K562 (cell line): ENCODE results near the gene MEX3C. TPM values are rescaled to one million over a fixed set of nuclear protein-coding genes. Genes with fewer than 3 reads are reported as not detected.

Source experiments
- ATAC-seq: fragments of 200-7000 bp; cut with Tn5 transposase; 3 replicates; pipeline ENCODE4 v1.9.1; 2020; ENCODE audit warnings: moderate library complexity
- BruUV-seq: library from RNA; stranded (reverse); fragments of 400-500 nt; replicated peaks from 2 replicates; lab custom pipeline; 2021; lab: Mats Ljungman, UMichigan
- CTCF ChIA-PET: fragments of 300-600 bp; formaldehyde crosslinking; extraction: SDS; loops from one replicate; lab custom pipeline; 2021; ENCODE audit warnings: low intra/inter-chr PET ratio; lab: Yijun Ruan, JAX
- POLR2A ChIA-PET: fragments of 300-600, 350-650 bp; sonication (Branson Sonifier 250); formaldehyde crosslinking; extraction: SDS; loops from one replicate; lab custom pipeline; 2021; ENCODE audit warnings: antibody characterized with exemption, inconsistent platforms; lab: Yijun Ruan, JAX
- DNase-seq, 4 experiments: peaks; one replicate each; pipeline versions ENCODE4 v3.0.0 to v3.0.0-alpha.2; 2011 to 2018; ENCODE audit warnings: low spot score in 3 of 4, mixed read lengths in 3 of 4; ENCODE audit errors: extremely low read depth in 1 of 4
- FAIRE-seq: peaks from 2 replicates; lab custom pipeline; 2011; peaks lifted over from hg19 to GRCh38; lab: Jason Lieb, UNC
- H2AFZ ChIP-seq: 2 replicates; pipeline ENCODE4 v1.6.0; 2011; ENCODE audit warnings: low read depth, low read length, control low read depth, inconsistent platforms
- H3K27ac ChIP-seq: fragments of 200-600 bp; 3 replicates; pipeline ENCODE4 v1.8.0; 2011; ENCODE audit warnings: low read depth, mild to moderate bottlenecking, control low read depth, inconsistent platforms, low read length, moderate library complexity, mixed read lengths; ENCODE audit errors: extremely low read depth
- H3K27me3 ChIP-seq, 2 experiments: fragments of 300-600 bp in 1 of 2; 2 replicates in 1 of 2; 3 replicates in 1 of 2; pipeline versions ENCODE4 v1.6.0 to v1.8.0; 2011; ENCODE audit warnings: inconsistent platforms in 2 of 2, low read length in 2 of 2, mild to moderate bottlenecking in 1 of 2, mixed read lengths in 1 of 2, moderate library complexity in 1 of 2; ENCODE audit not compliant: control insufficient read depth in 2 of 2, insufficient read depth in 2 of 2
- H3K36me3 ChIP-seq: fragments of 300-600 bp; 3 replicates; pipeline ENCODE4 v1.8.0; 2011; ENCODE audit warnings: mild to moderate bottlenecking, low read length, inconsistent platforms; ENCODE audit not compliant: control insufficient read depth, insufficient read depth
- H3K4me1 ChIP-seq, 2 experiments: fragments of 200-600 bp in 1 of 2; replicated peaks in 1 of 2; 2 replicates in 1 of 2; 3 replicates in 1 of 2; pipeline versions ENCODE4 v1.5.1 to v1.8.0; 2011; ENCODE audit warnings: inconsistent platforms in 2 of 2, low read length in 2 of 2, mild to moderate bottlenecking in 1 of 2, mixed read lengths in 1 of 2, moderate library complexity in 1 of 2; ENCODE audit not compliant: control insufficient read depth in 2 of 2, insufficient read depth in 2 of 2
- H3K4me2 ChIP-seq: 2 replicates; pipeline ENCODE4 v1.6.1; 2011; ENCODE audit warnings: low read length, control low read depth, inconsistent platforms, mixed read lengths; ENCODE audit not compliant: insufficient read depth
- H3K4me3 ChIP-seq: fragments of 200-600 bp; sonication (generic), shearing (Covaris generic); 2 replicates; pipeline ENCODE4 v1.5.1; 2016; ENCODE audit warnings: control low read depth, inconsistent platforms
- H3K79me2 ChIP-seq: fragments of 200-600 bp; 3 replicates; pipeline ENCODE4 v1.8.0; 2011; ENCODE audit warnings: low read length, inconsistent platforms; ENCODE audit not compliant: control insufficient read depth, insufficient read depth
- H3K9ac ChIP-seq, 2 experiments: 2 replicates each; pipeline versions ENCODE4 v1.6.0 to v1.6.1; 2011; ENCODE audit warnings: low read depth in 2 of 2, low read length in 2 of 2, control low read depth in 1 of 2, inconsistent platforms in 1 of 2, mild to moderate bottlenecking in 1 of 2, mixed read lengths in 1 of 2; ENCODE audit not compliant: insufficient read depth in 1 of 2
- H3K9me1 ChIP-seq: one replicate; pipeline ENCODE4 v1.6.0; 2011; ENCODE audit warnings: inconsistent platforms, mild to moderate bottlenecking, low read length, moderate library complexity; ENCODE audit not compliant: control insufficient read depth, insufficient read depth
- H3K9me3 ChIP-seq: replicated peaks from 2 replicates; pipeline ENCODE4 v1.5.1; 2011; ENCODE audit warnings: low read depth, low read length, inconsistent platforms; ENCODE audit not compliant: control insufficient read depth, insufficient read depth
- H4K20me1 ChIP-seq: replicated peaks from 2 replicates; pipeline ENCODE4 v1.6.1; 2011; ENCODE audit warnings: low read length, inconsistent platforms, mixed read lengths; ENCODE audit not compliant: control insufficient read depth, insufficient read depth
- GTF2A2 ChIP-seq: IDR thresholded peaks from 2 replicates; pipeline ENCODE4 v1.6.1; 2016; ENCODE audit warnings: mild to moderate bottlenecking, missing genetic modification characterization, missing compliant biosample characterization
- HCFC1 ChIP-seq: IDR thresholded peaks from 2 replicates; pipeline ENCODE4 v1.6.1; 2012; ENCODE audit warnings: low read depth, low read length, improper control_type of control experiment
- HINFP ChIP-seq: fragments of 450-650 bp; conservative IDR thresholded peaks from 2 replicates; pipeline ENCODE4 v1.6.1; 2016; ENCODE audit warnings: missing genetic modification characterization, low read depth, mild to moderate bottlenecking, control low read depth, missing compliant biosample characterization
- ILF3 ChIP-seq: fragments of 450-650 bp; IDR thresholded peaks from 2 replicates; pipeline ENCODE4 v1.6.1; 2018; ENCODE audit warnings: antibody characterized with exemption, mild to moderate bottlenecking, moderate library complexity, borderline replicate concordance
- MAFF ChIP-seq: IDR thresholded peaks from 2 replicates; pipeline ENCODE4 v1.6.1; 2012; ENCODE audit warnings: low read length, improper control_type of control experiment
- RAD51 ChIP-seq: fragments of 450-650 bp; IDR thresholded peaks from 2 replicates; pipeline ENCODE4 v1.7.1; 2016; ENCODE audit warnings: low read depth, mild to moderate bottlenecking, borderline replicate concordance
- ZBTB2 ChIP-seq: fragments of 450-650 bp; IDR thresholded peaks from 2 replicates; pipeline ENCODE4 v1.6.1; 2016; ENCODE audit warnings: antibody characterized with exemption
- ZNF311 ChIP-seq: fragments of 250-450 bp; sonication (Bioruptor Pico); IDR thresholded peaks from 2 replicates; pipeline ENCODE4 v1.4.0; 2020; ENCODE audit warnings: mild to moderate bottlenecking, moderate library complexity
- WGBS: fragments of 100-300 bp; shearing (Covaris generic); methylation state at CpG from one replicate; pipeline ENCODE4 v1.1.6; 2016; ENCODE audit warnings: low coverage, mixed read lengths; ENCODE audit not compliant: insufficient coverage; ENCODE audit errors: missing lambda C conversion rate; 5-methylcytosine and 5-hydroxymethylcytosine counted together
- in situ Hi-C: fragments of 300-500 bp; cut with MboI; formaldehyde crosslinking; loops from 4 replicates; pipeline ENCODE4 v1.15.0; 2018; ENCODE audit warnings: inconsistent platforms, mixed read lengths
- intact Hi-C: fragments of 100-400 bp; cut with micrococcal nuclease; formaldehyde crosslinking; loops from 2 replicates; pipeline ENCODE4 v1.14.2; 2022
- polyA plus RNA-seq, 8 experiments: library from polyadenylated mRNA; depleted of rRNA in 4 of 8; stranded (reverse) in 5 of 8; unstranded in 3 of 8; fragments of >200 nt; fragmentation: Nextera tagmentation in 2 of 8; fragmentation: Illumina TruSeq in 1 of 8; extraction: Ambion mirVana in 2 of 8; extraction: Trizol in 1 of 8; gene quantifications; 2 replicates each; pipeline versions ENCODE4 v1.2.1 to v1.2.3, GENCODE V29; 2011 to 2014; ENCODE audit warnings: inconsistent platforms in 1 of 8, missing spikeins in 1 of 8
- total RNA-seq, 7 experiments: library from RNA; depleted of rRNA in 6 of 7; stranded (reverse); fragments of >200 nt in 6 of 7; fragmentation: Illumina TruSeq in 2 of 7; extraction: Trizol in 2 of 7; gene quantifications; 2 replicates each; pipeline versions ENCODE4 v1.2.1 to v1.2.3, GENCODE V29; 2011 to 2021; ENCODE audit warnings: low replicate concordance in 1 of 7

The MEX3C gene
- total and polyA plus RNA-seq, 9 of the 15 experiments (the other 6 are each of a cell fraction or from before 2014, with no cell fraction given): 2.4 to 14.2 (median 10.6) TPM

- in situ Hi-C loops: no loop called here
- Histone ChIP-seq H3K9ac (no peak overlapping the region), H4K20me1 (no peaks in the 10 kb centered on the region), H3K9me3 (no peaks in the 10 kb centered on the region), H3K4me3 (no peak overlapping the region), H3K79me2 (no peaks in the 10 kb centered on the region), H2AFZ (no peak overlapping the region), H3K9me1 (no peaks in the 10 kb centered on the region), H3K27ac (no peak overlapping the region), H3K27me3 (peaks cover 0 to 16% of the 10 kb centered on the region in 2 experiments; a peak in 1 of 5 replicates), H3K4me1 (peaks cover 0 to 5% of the 10 kb centered on the region in 2 experiments; a peak in 2 of 5 replicates), H3K36me3 (no peaks in the 10 kb centered on the region), H3K4me2 (no peak overlapping the region)
- FAIRE-seq: no peak
- POLR2A ChIA-PET: no interaction called here
- no peak for DNase-seq
- ATAC-seq: no peak
- no peak for TF ChIP-seq MAFF
- no peak for TF ChIP-seq RAD51
- TF ChIP-seq HINFP: no peak
- no peak for TF ChIP-seq GTF2A2 (tag)
- TF ChIP-seq HCFC1: no peak
- no peak for TF ChIP-seq ZNF311 (CRISPR knock-in tag)
- TF ChIP-seq ZBTB2: no peak
- no peak for TF ChIP-seq ILF3
- 0% methylated on average over 3 of the region's 4 CpGs for WGBS
- CTCF ChIA-PET: no interaction called here
- intact Hi-C loops: no loop called here
- BruUV-seq: no TSS peak
Observed at GRCh38 chr18:51134721-51135120, 62.8 kb downstream of the MEX3C start.
